Progenitor cell of endocrine pancreas (in vitro differentiated cells): ENCODE results near the gene OR51M1. TPM values are rescaled to one million over a fixed set of nuclear protein-coding genes. Genes with fewer than 3 reads are reported as not detected.
"Not testable (repeated sequence)": the region's sequence is repeated elsewhere in the genome, so short reads cannot be mapped to it uniquely, and the experiment has no call there.

Experiments used
- DNase-seq: peaks from one replicate; pipeline ENCODE4 v3.0.0; 2021; ENCODE audit warnings: low spot score; ENCODE audit not compliant: unreplicated experiment
- H3K27ac Mint-ChIP-seq: 2 replicates; pipeline ENCODE4 v1.8.0; 2021; ENCODE audit warnings: mild to moderate bottlenecking, moderate library complexity, mixed read lengths
- H3K27me3 Mint-ChIP-seq: 2 replicates; pipeline ENCODE4 v1.8.0; 2021; ENCODE audit warnings: mixed read lengths
- H3K36me3 Mint-ChIP-seq: 2 replicates; pipeline ENCODE4 v1.8.0; 2022; ENCODE audit warnings: mixed read lengths; ENCODE audit not compliant: insufficient read depth
- H3K4me1 Mint-ChIP-seq: 2 replicates; pipeline ENCODE4 v1.8.0; 2021; ENCODE audit warnings: low read depth, mixed read lengths
- H3K4me3 Mint-ChIP-seq: 2 replicates; pipeline ENCODE4 v1.8.0; 2021; ENCODE audit warnings: low read depth, mild to moderate bottlenecking, moderate library complexity, mixed read lengths
- H3K9me3 Mint-ChIP-seq: 2 replicates; pipeline ENCODE4 v1.8.0; 2021; ENCODE audit warnings: low read depth, mixed read lengths
- CTCF ChIP-seq: fragments of 200-600 bp; sonication (generic); IDR thresholded peaks from one replicate; pipeline ENCODE4 v1.5.0; 2021; ENCODE audit warnings: antibody characterized with exemption, mild to moderate bottlenecking; ENCODE audit not compliant: unreplicated experiment
- total RNA-seq: library from RNA; stranded (reverse); gene quantifications from 2 replicates; pipeline ENCODE4 v1.2.1, GENCODE V29; 2021

OR51M1 gene
- total RNA-seq, 1 donor from 2014 or later, result not detected

GRCh38 chr11:5343474-5344335, 39.9 kb upstream of the OR51M1 start, which contains the start of gene OR51B5:
TSS of gene OR51B5 (minus strand) at chr11:5343524. CDS start at chr11:5343524, 0 bp downstream.
- Mint-ChIP-seq H3K36me3 (no peaks in the 10 kb centered on the region), H3K9me3 (no peaks in the 10 kb centered on the region), H3K4me3 (no peak within 1 kb of the TSS), H3K4me1 (no peaks in the 10 kb centered on the region), H3K27ac (no peak within 1 kb of the TSS), H3K27me3 (peaks cover 5% of the 10 kb centered on the region)
- TF ChIP-seq CTCF, result no peak
- DNase-seq, result no peak

GRCh38 chr11:5345831-5346230, 37.8 kb upstream of the OR51M1 start:
- no peak for TF ChIP-seq CTCF
- Mint-ChIP-seq H3K36me3 (no peaks in the 10 kb centered on the region), H3K4me1 (no peaks in the 10 kb centered on the region), H3K4me3 (no peak overlapping the region), H3K27me3 (peaks cover 6% of the 10 kb centered on the region), H3K9me3 (no peaks in the 10 kb centered on the region), H3K27ac (no peak overlapping the region)
- DNase-seq, result no peak

DNA sequence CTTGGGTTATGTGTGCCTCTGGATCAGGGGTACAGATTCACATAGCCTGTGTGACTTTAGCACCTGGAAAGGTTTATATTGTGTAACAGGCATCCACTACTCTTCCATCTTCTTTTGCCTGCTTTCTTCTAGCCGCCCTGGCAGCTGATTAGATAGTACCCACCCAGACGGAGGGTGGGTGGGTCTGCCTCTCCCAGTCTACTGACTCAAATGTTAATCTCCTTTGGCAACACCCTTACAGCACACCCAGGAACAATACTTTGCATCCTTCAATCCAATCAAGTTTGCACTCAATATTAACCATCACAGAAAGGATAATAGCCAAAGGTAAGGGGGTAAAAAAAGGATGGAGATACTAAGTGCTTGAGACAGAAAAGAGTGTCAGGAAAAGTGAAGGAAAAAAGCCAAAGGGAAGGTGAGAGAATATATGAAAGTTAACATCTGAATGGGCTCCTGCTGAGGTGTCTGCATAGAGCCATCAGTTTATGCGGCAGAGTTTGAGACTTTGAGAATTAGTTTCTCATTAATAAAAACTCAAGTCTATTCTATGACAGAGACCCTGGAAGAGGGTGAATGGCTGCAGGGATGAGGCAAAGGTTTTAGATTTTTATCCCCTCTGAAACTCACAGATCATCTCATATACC, 34.9 kb upstream of the OR51M1 start:
- no peaks in the 10 kb centered on the region for H3K4me1 Mint-ChIP-seq
- peaks cover 6% of the 10 kb centered on the region for H3K27me3 Mint-ChIP-seq
- no peaks in the 10 kb centered on the region for H3K9me3 Mint-ChIP-seq
- no peak for DNase-seq
- H3K27ac Mint-ChIP-seq, result no peak overlapping the region
- H3K4me3 Mint-ChIP-seq, result no peak overlapping the region
- no peaks in the 10 kb centered on the region for H3K36me3 Mint-ChIP-seq
- TF ChIP-seq CTCF, result no peak

- Mint-ChIP-seq H3K27me3 (peaks cover 6% of the 10 kb centered on the region), H3K4me3 (no peak overlapping the region), H3K27ac (no peak overlapping the region), H3K36me3 (no peaks in the 10 kb centered on the region), H3K4me1 (no peaks in the 10 kb centered on the region), H3K9me3 (no peaks in the 10 kb centered on the region)
- no peak for DNase-seq
- TF ChIP-seq CTCF, result no peak
These were observed 34.1 kb upstream of the OR51M1 start for GRCh38 chr11:5349550-5349949.

DNA sequence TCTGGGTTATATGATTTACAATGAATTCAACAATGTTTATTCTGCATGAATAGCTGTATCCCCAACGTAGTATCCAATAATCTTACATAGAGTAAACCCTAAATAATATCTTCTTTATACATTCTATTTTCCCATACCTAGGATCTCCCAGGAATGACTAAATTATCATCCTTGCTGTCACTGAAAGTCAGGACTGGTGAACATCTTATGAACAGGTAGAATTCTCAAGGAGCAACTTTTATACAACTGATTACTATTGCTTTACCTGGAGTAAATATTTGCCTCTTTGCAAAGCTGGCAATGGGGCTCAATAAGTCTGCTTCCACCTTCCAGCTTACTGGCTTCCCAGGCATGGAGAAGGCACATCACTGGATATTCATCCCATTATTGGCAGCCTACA, 32.4 kb upstream of the OR51M1 start, which contains the start of gene OR51B6:
Gene OR51B6, plus strand, starts transcription at position 301 of the 400 bp plus-strand sequence. Its CDS starts 0 bp downstream, at position 301.
- Mint-ChIP-seq H3K27me3 (peaks cover 6% of the 10 kb centered on the region), H3K36me3 (no peaks in the 10 kb centered on the region), H3K4me1 (no peaks in the 10 kb centered on the region), H3K4me3 (no peak within 1 kb of the TSS), H3K9me3 (no peaks in the 10 kb centered on the region), H3K27ac (no peak within 1 kb of the TSS)
- no peak for TF ChIP-seq CTCF
- DNase-seq, result no peak

DNA sequence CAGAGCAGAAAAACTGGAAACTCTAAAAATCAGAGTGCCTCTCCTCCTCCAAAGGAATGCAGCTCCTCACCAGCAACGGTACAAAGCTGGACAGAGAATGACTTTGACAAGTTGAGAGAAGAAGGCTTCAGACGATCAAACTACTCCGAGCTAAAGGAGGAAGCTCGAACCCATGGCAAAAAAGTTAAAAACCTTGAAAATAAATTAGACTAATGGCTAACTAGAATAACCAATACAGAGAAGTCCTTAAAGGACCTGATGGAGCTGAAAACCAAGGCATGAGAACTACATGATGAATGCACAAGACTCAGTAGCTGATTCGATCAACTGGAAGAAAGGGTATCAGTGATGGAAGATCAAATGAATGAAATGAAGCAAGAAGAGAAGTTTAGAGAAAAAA, 27.6 kb upstream of the OR51M1 start:
- not testable (repeated sequence) for H3K27me3 Mint-ChIP-seq, H3K4me3 Mint-ChIP-seq, H3K4me1 Mint-ChIP-seq, H3K9me3 Mint-ChIP-seq, H3K27ac Mint-ChIP-seq, H3K36me3 Mint-ChIP-seq, DNase-seq
